ENCODE data around the gene REXO1.

The REXO1 gene

DNA sequence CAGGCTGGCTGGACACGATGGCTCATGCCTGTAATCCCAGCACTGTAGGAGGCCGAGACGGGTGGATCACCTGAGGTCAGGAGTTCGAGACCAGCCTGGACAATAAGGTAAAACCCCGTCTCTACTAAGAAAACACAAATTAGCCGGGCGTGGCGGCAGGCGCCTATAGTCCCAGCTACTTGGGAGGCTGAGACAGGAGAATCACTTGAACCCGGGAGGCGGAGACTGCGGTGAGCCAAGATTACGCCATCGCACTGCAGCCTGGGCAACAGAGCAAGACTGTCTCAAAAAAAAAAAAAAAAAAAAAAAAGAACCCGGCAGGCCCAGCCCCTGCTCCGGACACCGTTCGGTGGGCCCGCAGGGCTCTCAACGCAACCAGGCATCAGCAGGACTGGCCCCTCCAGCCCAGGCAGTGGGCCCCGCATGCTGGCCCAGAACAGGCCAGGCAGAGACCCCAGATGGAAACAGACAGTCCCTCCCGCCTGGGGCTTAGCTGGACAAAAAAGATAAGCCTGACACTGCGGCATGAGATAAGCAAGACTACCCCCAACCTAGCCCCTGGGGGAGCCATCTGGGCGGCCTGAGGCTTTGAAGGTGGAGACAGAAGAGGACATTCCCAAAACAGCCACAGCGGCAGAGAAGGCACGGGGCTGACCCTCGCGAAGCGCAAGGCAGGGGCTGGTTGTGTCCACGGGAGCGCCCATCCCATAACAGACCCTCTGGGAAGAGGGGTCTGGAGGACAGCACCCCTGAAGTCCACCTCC is 11.6 kb downstream of the REXO1 start:
- ChIA-PET CTCF (interaction anchor here (0.8 to 7.1 kb wide), 10 partner anchors 10 to 75 kb away, joined by 3 to 152 read pairs (median 9); partner anchors contain the start of gene REXO1), POLR2A (interaction anchor here (0.5 kb wide), 1 partner anchor 11 kb away, joined by 11 read pairs; no protein-coding TSS in a partner anchor)
- TF ChIP-seq, protein P1, sequence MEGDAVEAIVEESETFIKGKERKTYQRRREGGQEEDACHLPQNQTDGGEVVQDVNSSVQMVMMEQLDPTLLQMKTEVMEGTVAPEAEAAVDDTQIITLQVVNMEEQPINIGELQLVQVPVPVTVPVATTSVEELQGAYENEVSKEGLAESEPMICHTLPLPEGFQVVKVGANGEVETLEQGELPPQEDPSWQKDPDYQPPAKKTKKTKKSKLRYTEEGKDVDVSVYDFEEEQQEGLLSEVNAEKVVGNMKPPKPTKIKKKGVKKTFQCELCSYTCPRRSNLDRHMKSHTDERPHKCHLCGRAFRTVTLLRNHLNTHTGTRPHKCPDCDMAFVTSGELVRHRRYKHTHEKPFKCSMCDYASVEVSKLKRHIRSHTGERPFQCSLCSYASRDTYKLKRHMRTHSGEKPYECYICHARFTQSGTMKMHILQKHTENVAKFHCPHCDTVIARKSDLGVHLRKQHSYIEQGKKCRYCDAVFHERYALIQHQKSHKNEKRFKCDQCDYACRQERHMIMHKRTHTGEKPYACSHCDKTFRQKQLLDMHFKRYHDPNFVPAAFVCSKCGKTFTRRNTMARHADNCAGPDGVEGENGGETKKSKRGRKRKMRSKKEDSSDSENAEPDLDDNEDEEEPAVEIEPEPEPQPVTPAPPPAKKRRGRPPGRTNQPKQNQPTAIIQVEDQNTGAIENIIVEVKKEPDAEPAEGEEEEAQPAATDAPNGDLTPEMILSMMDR (IDR thresholded peaks at IDR 0.05; ENCODE audit: control extremely low read depth, extremely low read depth, low read depth, missing control alignments), result no peak
- no peak for DNase-seq (ENCODE audit: extremely low spot score)

DNA sequence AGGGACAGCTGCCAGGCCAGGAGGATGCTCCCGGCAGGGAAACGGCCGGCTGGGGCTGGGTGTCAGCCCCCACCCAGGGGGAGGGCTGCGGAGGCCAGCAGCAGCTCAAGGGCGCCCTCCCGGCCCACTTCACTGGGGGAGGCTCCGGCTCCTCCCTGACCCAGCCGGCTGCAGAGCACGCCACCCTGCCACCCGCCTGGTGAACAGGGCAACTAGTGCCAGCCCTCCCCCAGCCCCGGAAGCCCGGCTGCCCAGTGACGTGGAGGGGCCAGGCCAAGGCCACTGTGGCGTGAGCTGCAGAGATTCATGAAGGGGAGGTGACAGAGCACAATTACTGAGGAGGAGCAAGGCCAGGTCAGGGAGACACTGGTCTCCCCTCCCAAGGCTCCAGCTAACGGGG is 14.7 kb downstream of the REXO1 start:
- TF ChIP-seq, protein P1 (IDR thresholded peaks at IDR 0.05; ENCODE audit: control extremely low read depth, extremely low read depth, low read depth, missing control alignments), result no peak
- POLR2A ChIA-PET, result interaction anchor here (0.6 kb wide), 1 partner anchor 1023 kb away, joined by 3 read pairs; no protein-coding TSS in a partner anchor
- no peak for DNase-seq (ENCODE audit: extremely low spot score)
- CTCF ChIA-PET, result no interaction called here

DNA sequence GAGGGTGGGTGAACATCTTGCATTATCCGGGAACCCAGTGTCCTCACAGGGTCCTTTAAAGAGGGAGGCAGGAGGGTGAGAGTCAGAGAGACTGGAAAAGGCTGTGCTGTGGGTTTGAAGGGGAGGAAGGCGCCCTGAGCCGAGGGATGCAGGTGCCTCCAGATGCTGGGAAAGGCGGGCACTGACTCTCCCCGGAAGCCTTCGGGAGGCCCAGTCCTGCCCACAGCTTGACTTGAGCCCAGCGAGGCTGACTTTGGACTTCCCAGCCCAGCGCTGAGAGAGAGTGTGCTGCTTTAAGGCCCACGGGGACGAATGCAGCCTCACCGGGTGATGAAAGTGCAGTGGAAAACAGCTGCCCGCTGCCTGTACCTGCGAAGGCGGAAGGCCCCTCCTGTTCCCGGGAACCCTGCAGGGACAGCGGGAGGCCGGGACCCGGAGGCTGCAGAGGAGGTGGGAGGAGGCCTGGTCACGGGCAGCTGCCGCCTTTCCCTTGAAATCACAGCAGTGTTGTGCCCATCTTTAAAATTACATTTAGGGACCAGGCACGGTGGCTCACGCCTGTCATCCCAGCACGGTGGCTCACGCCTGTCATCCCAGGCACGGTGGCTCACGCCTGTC is 16.1 kb downstream of the REXO1 start:
- TF ChIP-seq, protein P1 (IDR thresholded peaks at IDR 0.05; ENCODE audit: control extremely low read depth, extremely low read depth, low read depth, missing control alignments), result no peak
- ChIA-PET POLR2A (no interaction called here), CTCF (interaction anchor here (0.6 kb wide), 1 partner anchor 192 kb away, joined by 3 read pairs; no protein-coding TSS in a partner anchor)
- no peak for DNase-seq (ENCODE audit: extremely low spot score)

DNA sequence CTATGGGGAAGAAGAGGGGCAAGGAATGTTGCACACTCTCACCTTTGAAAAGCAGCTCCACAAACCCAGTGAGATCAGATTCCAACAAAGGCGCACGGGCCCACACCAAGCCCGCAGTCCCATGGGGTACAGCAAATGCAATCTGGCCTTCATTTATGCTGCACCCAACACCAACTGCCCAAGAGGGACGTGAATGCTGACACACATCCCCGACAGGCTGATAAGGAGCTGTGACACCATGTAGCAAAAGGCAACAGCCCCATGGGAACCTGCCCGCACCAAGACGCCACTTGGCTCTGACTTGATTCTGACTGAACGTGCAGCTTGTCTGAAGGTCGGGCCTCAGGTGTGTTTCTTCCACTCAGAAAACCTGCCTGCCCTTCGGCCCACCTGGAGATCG is 17.3 kb downstream of the REXO1 start:
- POLR2A ChIA-PET, result no interaction called here
- CTCF ChIA-PET, result interaction anchor here (1.3 kb wide), 1 partner anchor 18 kb away, joined by 3 read pairs; no protein-coding TSS in a partner anchor
- TF ChIP-seq, protein P1 (IDR thresholded peaks at IDR 0.05; ENCODE audit: control extremely low read depth, extremely low read depth, low read depth, missing control alignments), result no peak
- DNase-seq (ENCODE audit: extremely low spot score), result no peak

DNA sequence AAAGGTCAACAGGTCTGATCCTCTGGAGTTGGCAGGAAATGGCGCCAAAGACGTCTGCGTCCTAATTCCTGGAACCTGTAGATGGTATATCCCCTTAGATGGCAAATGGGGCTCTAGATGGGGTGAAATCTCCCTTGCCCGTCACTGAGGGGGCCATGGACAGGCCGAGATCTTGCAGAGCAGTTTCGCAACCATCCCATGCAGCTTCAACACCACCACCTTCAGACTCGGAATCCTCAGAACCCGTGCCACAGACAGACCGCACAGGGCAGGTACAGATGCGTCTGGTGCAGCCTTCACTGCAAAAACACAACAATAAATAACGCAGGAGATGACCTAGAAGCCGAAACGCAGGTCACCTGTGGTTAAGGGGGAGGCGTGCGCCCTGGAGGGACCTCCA is 17.7 kb downstream of the REXO1 start:
- ChIA-PET CTCF (interaction anchor here (1.0 to 10.1 kb wide), 4 partner anchors 7 to 285 kb away, joined by 3 to 152 read pairs (median 6); no protein-coding TSS in a partner anchor), POLR2A (no interaction called here)
- DNase-seq (ENCODE audit: extremely low spot score), result no peak
- TF ChIP-seq, protein P1 (IDR thresholded peaks at IDR 0.05; ENCODE audit: control extremely low read depth, extremely low read depth, low read depth, missing control alignments), result no peak

DNA sequence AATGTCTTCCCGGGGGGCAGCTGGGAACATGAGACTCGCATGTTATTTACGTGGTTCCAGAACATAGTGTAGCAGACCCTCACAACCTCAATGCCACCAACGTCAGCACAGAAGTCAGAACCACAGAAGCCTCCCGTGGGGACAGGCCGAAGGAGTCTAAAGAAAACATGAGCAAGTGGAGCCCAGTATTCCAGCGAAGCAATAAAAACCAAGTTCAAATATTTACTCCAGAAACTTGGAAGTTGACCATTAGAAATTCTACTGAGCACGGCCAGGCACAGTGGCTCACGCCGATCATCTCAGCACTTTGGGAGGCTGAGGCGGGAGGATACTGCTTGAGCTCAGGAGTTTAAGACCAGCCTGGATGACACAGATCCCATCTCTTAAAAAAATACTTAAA is 18.3 kb downstream of the REXO1 start:
- ChIA-PET POLR2A (no interaction called here), CTCF (interaction anchor here (1.0 to 10.1 kb wide), 4 partner anchors 7 to 284 kb away, joined by 3 to 152 read pairs (median 6); no protein-coding TSS in a partner anchor)
- TF ChIP-seq, protein P1 (IDR thresholded peaks at IDR 0.05; ENCODE audit: control extremely low read depth, extremely low read depth, low read depth, missing control alignments), result no peak
- DNase-seq (ENCODE audit: extremely low spot score), result no peak
